NOMO-1 treated with dmso at 0.1 percent for 144 hours (cell line): Measurements from ENCODE around the gene MAGI1.
A peak's percentile ranks its signal among the peaks of the same experiment; 100 is the strongest.

ENCODE experiments used
- DNase-seq: peaks from one replicate; lab custom pipeline; 2025; ENCODE audit not compliant: unreplicated experiment; lab: John Stamatoyannopoulos, UW

The MAGI1 gene

GRCh38 chr3:65344846-65345245 is 693.9 kb downstream of the MAGI1 start:
- no peak for DNase-seq

DNA sequence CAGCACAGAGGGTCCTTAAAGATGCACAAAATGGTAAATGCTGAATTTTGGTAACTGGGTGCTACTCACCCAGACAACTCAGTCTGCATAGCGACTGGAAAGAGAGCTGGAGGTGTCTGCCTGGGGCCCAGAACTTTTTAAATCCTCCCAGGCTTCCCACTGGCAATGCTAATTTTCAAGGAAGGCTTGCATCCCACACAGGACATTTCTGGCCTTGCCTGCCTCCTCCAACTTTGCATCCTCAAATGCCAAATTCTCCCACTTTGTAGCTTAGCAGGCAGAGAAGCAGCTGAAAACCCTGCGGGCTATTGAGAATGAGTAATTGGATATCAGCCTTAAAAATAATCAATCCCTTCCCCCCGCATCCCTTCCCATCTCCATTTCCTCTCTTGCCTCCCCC is 694.3 kb downstream of the MAGI1 start:
- no peak for DNase-seq

GRCh38 chr3:65343736-65344135 is 695.0 kb downstream of the MAGI1 start:
- no peak for DNase-seq

GRCh38 chr3:65343026-65343425 is 695.7 kb downstream of the MAGI1 start:
- no peak for DNase-seq

DNA sequence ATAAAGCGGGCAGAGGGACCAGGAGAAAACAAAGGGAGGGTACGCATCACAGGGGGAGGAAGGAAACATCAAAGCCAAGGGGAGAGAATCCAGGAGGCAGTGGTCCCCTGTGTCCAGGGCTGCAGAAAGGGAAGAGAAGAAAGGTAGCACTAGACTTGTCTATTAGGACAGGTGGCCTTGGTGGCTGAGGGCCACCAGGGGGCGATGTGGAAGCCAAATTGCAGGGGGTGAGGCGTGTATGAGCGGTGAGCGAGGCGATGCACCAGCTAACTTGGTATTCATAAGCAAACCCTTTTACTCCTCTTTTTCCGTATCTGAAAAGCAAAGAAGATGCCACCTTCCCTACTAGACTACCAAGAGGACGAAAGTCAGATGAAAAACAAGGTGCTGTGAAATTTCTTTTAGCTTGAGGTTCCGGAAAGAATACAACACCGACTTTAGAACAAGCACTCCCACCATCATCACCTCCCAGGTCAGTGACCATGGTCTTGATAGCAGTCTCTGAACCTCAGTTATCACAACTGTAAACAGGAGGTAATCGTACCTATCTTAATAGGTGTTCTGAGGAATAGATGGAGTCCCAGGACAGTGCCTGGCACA is 696.5 kb downstream of the MAGI1 start:
- peak; percentile 38 for DNase-seq

DNA sequence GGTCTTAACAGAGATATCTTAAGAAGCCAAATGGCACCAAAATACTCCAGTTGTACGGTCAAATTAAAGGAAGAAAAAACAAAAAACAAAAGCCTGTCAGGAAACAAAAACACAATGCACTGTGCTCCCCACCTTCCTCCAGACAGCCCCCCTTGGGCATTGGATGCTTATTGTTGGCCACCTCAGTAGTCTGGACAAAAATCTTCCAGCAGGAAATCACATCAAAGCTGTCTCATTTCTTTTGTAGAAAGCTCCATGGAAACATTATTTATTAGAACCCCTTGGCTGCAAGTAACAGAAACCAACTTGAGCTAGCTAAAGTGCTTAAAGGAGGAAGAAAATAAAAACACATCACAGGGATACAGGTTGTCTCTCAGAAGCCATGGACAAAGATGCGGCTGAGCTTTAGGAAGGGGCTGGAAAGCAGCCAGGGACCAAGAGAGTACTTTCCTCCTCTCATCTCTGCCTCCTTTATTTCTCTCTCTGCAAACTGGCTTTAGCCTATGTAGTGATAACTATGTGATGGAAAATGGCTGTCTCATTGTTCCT is 699.5 kb downstream of the MAGI1 start:
- no peak for DNase-seq

GRCh38 chr3:65338571-65338970 is 700.1 kb downstream of the MAGI1 start:
- no peak for DNase-seq

GRCh38 chr3:65335587-65335986 is 703.1 kb downstream of the MAGI1 start:
- DNase-seq, result no peak

GRCh38 chr3:65334045-65334665 is 704.6 kb downstream of the MAGI1 start:
- no peak for DNase-seq

DNA sequence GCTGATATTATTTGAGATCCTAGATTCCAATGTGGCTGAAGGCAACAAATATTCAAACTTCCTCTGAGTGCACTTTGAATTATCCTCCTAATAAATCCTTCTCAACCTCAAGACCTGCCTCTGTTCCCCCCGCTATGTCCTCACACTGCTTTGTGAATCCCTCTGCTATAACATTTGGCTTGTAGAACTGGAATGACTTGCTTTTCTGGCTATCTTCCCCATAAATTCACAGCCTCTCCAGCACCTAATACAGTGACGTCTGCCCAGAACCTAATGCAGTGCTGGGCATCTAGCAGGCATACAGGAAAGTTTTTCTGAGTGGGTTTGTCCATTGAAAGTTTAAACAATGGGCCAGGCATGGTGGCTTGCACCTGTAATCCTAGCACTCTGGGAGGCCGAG is 707.0 kb downstream of the MAGI1 start:
- no peak for DNase-seq

GRCh38 chr3:65330072-65330471 is 708.6 kb downstream of the MAGI1 start:
- DNase-seq, result no peak

DNA sequence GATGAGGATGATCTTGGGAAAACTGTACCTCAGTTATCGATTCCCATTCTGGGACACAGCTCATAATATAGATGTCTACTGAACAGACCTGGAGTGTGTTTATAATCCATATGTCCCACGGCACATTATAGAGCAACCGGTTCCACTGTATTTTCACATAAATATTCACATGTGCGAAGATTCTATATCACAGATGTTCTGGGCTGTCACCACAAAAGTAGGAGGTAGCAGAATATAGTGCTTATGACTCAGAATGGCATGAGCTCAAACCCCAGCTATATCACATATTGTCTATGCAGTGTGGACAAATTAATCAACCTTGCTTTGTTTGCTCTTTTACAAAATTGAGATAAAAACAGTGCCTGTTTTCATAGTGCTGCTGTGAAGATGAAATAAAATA is 710.6 kb downstream of the MAGI1 start:
- DNase-seq, result no peak

GRCh38 chr3:65326574-65326973 is 712.1 kb downstream of the MAGI1 start:
- no peak for DNase-seq

GRCh38 chr3:65322910-65323309 is 715.8 kb downstream of the MAGI1 start:
- DNase-seq, result no peak

GRCh38 chr3:65318231-65318630 is 720.5 kb downstream of the MAGI1 start:
- no peak for DNase-seq

- DNase-seq, result no peak
These were observed 723.8 kb downstream of the MAGI1 start for GRCh38 chr3:65314916-65315315.

GRCh38 chr3:65314269-65314668 is 724.4 kb downstream of the MAGI1 start:
- no peak for DNase-seq

GRCh38 chr3:65313666-65314065 is 725.1 kb downstream of the MAGI1 start:
- DNase-seq, result no peak

DNA sequence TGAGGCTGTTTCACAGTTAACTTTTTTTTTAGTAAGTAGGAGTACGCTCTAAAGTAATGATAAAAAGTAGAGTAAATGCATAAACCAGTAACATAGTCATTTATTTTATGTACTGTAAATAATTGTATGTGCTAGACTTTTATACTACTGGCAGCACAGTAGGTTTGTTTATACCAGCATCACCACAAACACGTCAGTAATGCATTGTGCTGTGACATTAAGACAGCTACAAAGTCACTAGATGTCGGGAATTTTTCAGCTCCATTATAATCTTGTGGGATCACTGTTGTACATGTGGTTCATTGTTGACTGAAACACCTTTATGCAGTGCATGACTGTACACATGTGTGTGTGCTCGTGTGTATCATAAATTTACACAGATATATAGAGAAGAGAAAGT is 732.9 kb downstream of the MAGI1 start:
- no peak for DNase-seq
